Keratinocyte (primary cell): ENCODE measurements around the gene CADM3. TPM values are rescaled to one million over a fixed set of nuclear protein-coding genes. Genes with fewer than 3 reads are reported as not detected.

ENCODE experiments used
- DNase-seq: peaks from one replicate; pipeline ENCODE4 v3.0.0-alpha.2; 2011; ENCODE audit warnings: low read depth, missing footprints, low spot score
- FAIRE-seq: peaks from 2 replicates; lab custom pipeline; 2011; peaks lifted over from hg19 to GRCh38; lab: Jason Lieb, UNC
- H2AFZ ChIP-seq: 2 replicates; pipeline ENCODE4 v1.6.0; 2012; ENCODE audit warnings: low read length, control low read depth, inconsistent platforms; ENCODE audit not compliant: control insufficient read depth
- H3K27ac ChIP-seq: 2 replicates; pipeline ENCODE4 v1.5.1; 2011; ENCODE audit warnings: low read length; ENCODE audit not compliant: control insufficient read depth, insufficient read depth
- H3K27me3 ChIP-seq: 3 replicates; pipeline ENCODE4 v1.6.0; 2011; ENCODE audit warnings: low read length; ENCODE audit not compliant: control insufficient read depth, insufficient read depth; ENCODE audit errors: extremely low read depth
- H3K36me3 ChIP-seq, 2 experiments: 2 replicates in 1 of 2; 3 replicates in 1 of 2; pipeline ENCODE4 v1.5.1; 2011; ENCODE audit warnings: low read length in 2 of 2, mild to moderate bottlenecking in 1 of 2; ENCODE audit not compliant: control insufficient read depth in 2 of 2, insufficient read depth in 2 of 2; ENCODE audit errors: extremely low read depth in 1 of 2
- H3K4me1 ChIP-seq: 3 replicates; pipeline ENCODE4 v1.5.1; 2011; ENCODE audit warnings: low read length; ENCODE audit not compliant: control insufficient read depth, insufficient read depth; ENCODE audit errors: extremely low read depth
- H3K4me2 ChIP-seq: 3 replicates; pipeline ENCODE4 v1.6.0; 2011; ENCODE audit warnings: low read depth, low read length; ENCODE audit not compliant: control insufficient read depth, insufficient read depth; ENCODE audit errors: extremely low read depth
- H3K4me3 ChIP-seq, 3 experiments: fragments of 200-600 bp in 1 of 3; sonication (generic) in 1 of 3; 2 replicates in 2 of 3; 3 replicates in 1 of 3; pipeline ENCODE4 v1.5.1; 2011 to 2016; ENCODE audit warnings: low read length in 3 of 3, mild to moderate bottlenecking in 3 of 3, control low read depth in 2 of 3, inconsistent platforms in 1 of 3, low read depth in 1 of 3, mixed read lengths in 1 of 3, mixed run types in 1 of 3, moderate library complexity in 1 of 3; ENCODE audit not compliant: control insufficient read depth in 2 of 3, insufficient read depth in 2 of 3; ENCODE audit errors: extremely low read depth in 1 of 3
- H3K79me2 ChIP-seq: 2 replicates; pipeline ENCODE4 v1.6.0; 2012; ENCODE audit warnings: low read length; ENCODE audit not compliant: control insufficient read depth, insufficient read depth
- H3K9ac ChIP-seq: 3 replicates; pipeline ENCODE4 v1.6.0; 2011; ENCODE audit warnings: low read length; ENCODE audit not compliant: control insufficient read depth, insufficient read depth; ENCODE audit errors: extremely low read depth
- H3K9me1 ChIP-seq: 3 replicates; pipeline ENCODE4 v1.6.0; 2011; ENCODE audit warnings: low read length; ENCODE audit not compliant: control insufficient read depth, insufficient read depth; ENCODE audit errors: extremely low read depth
- H3K9me3 ChIP-seq: 2 replicates; pipeline ENCODE4 v1.5.1; 2012; ENCODE audit warnings: low read depth, low read length; ENCODE audit not compliant: control insufficient read depth
- H4K20me1 ChIP-seq: 3 replicates; pipeline ENCODE4 v1.6.0; 2011; ENCODE audit warnings: low read length; ENCODE audit not compliant: control insufficient read depth, insufficient read depth; ENCODE audit errors: extremely low read depth
- EZH2 ChIP-seq: IDR thresholded peaks from one replicate; pipeline ENCODE4 v1.6.1; 2012; ENCODE audit warnings: inconsistent platforms, mild to moderate bottlenecking, low read length, moderate library complexity
- dilution Hi-C: fragments of 300-500 bp; cut with MboI; formaldehyde crosslinking; loops from one replicate; pipeline ENCODE4 v1.7.0; 2020; ENCODE audit warnings: low sequenced_read_pairs; ENCODE audit not compliant: extremely low pct_ligation_motif_present
- polyA plus RNA-seq, 5 experiments: library from polyadenylated mRNA; depleted of rRNA in 3 of 5; stranded (reverse) in 3 of 5; stranded (forward) in 1 of 5; unstranded in 1 of 5; fragments of >200 nt; gene quantifications; 1 replicate in 1 of 5; 2 replicates in 3 of 5; 3 replicates in 1 of 5; pipeline versions ENCODE4 v1.2.1 to v1.2.3, GENCODE V29; 2011 to 2012; ENCODE audit warnings: missing spikeins in 2 of 5, low read depth in 1 of 5, low replicate concordance in 1 of 5
- TF ChIP-seq, protein P1 (sequence below), 3 experiments: IDR thresholded peaks in 1 of 3; conservative IDR thresholded peaks in 1 of 3; optimal IDR thresholded peaks in 1 of 3; 2 replicates in 2 of 3; 3 replicates in 1 of 3; pipeline versions ENCODE3 to v1.5.1; 2011; ENCODE audit warnings: low read length in 3 of 3, mild to moderate bottlenecking in 3 of 3, moderate library complexity in 2 of 3, control low read depth in 1 of 3, inconsistent platforms in 1 of 3; ENCODE audit not compliant: insufficient read depth in 2 of 3; ENCODE audit errors: extremely low read depth in 1 of 3

CADM3 gene
- polyA plus RNA-seq, 1 donor (not counting 4 experiments of a cell fraction or from before 2014, with no cell fraction given) = not detected

DNA sequence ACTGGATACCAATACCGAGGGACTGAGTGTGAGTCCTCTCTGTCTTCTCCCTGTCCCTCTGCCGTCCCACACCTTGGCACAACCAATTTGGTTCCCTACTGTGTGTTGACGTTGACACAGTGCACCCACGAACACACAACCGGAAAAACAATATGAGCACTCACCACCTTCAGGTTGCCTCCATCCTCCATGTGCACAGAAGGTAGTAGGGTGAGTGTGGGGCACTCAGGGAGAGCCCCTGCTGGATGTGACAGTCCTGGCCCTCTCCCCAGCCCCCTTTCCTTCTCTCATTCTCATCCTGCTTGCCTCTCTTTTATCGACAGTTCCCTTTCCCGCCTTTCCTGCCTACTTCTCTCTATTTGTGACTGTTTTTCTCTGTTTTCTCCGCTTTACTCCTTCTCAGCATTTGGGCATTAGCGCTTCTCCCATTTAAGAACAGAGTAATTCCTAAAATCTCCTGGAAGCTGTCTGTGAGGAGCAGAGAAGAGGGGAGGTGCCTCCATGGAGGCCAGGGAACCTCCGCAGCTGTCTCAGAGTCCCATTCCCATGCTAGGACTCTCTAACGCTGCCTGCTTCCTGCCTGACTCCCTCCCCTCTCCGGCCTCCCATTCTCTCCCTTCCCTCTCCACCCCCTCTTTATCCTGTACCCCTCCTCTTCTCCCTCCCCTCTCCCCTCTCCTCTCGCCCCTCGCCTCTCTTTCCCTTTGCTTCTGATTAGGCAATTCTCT, 16.4 kb downstream of the CADM3 start:
- FAIRE-seq (no peak), DNase-seq (no peak)
- Histone ChIP-seq H3K4me2 (no peak overlapping the region), H4K20me1 (no peaks in the 10 kb centered on the region), H3K9me3 (no peaks in the 10 kb centered on the region), H3K4me3 (no peak overlapping the region), H3K27me3 (peaks cover 40% of the 10 kb centered on the region), H3K79me2 (no peaks in the 10 kb centered on the region), H3K36me3 (no peaks in the 10 kb centered on the region), H3K9me1 (no peaks in the 10 kb centered on the region), H3K27ac (no peak overlapping the region), H3K4me1 (no peaks in the 10 kb centered on the region), H3K9ac (no peak overlapping the region), H2AFZ (no peak overlapping the region)
- dilution Hi-C loops = no loop called here
- no peak for TF ChIP-seq EZH2
- TF ChIP-seq, protein P1, sequence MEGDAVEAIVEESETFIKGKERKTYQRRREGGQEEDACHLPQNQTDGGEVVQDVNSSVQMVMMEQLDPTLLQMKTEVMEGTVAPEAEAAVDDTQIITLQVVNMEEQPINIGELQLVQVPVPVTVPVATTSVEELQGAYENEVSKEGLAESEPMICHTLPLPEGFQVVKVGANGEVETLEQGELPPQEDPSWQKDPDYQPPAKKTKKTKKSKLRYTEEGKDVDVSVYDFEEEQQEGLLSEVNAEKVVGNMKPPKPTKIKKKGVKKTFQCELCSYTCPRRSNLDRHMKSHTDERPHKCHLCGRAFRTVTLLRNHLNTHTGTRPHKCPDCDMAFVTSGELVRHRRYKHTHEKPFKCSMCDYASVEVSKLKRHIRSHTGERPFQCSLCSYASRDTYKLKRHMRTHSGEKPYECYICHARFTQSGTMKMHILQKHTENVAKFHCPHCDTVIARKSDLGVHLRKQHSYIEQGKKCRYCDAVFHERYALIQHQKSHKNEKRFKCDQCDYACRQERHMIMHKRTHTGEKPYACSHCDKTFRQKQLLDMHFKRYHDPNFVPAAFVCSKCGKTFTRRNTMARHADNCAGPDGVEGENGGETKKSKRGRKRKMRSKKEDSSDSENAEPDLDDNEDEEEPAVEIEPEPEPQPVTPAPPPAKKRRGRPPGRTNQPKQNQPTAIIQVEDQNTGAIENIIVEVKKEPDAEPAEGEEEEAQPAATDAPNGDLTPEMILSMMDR (optimal IDR thresholded peaks at IDR 0.05 in 1 of 3, IDR thresholded peaks at IDR 0.05 in 1 of 3, conservative IDR thresholded peaks at IDR 0.05 in 1 of 3; ENCODE audit: extremely low read depth in 1 of 3, insufficient read depth in 2 of 3, low read length in 3 of 3) = no peak

DNA sequence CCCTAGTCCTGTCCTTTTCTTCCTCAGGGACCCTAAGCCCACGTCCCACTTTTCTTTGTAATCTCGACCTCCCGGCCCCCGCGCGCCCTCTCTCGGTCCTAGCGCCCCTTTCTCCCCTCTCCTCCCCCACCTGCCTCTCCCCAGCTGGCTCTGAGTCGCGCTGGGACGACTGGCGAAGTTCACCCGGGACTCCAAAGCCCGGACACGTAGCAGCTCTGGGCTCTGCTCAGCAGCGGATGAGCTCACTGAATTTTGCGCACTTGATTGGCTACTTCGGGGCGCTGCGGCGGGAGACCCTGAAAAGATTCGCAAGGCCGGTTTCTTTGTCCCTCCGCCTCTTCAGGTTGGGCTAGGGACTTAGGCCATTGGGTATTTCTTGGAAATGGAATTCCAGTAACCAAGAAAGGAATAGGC, 17.0 kb downstream of the CADM3 start:
- Histone ChIP-seq H3K27me3 (peaks cover 39% of the 10 kb centered on the region), H3K9me1 (no peaks in the 10 kb centered on the region), H3K4me3 (no peak overlapping the region), H3K9ac (no peak overlapping the region), H3K27ac (no peak overlapping the region), H3K4me1 (no peaks in the 10 kb centered on the region), H3K9me3 (no peaks in the 10 kb centered on the region), H3K79me2 (no peaks in the 10 kb centered on the region), H3K4me2 (no peak overlapping the region), H3K36me3 (no peaks in the 10 kb centered on the region), H4K20me1 (no peaks in the 10 kb centered on the region), H2AFZ (no peak overlapping the region)
- DNase-seq (no peak), FAIRE-seq (no peak)
- TF ChIP-seq, protein P1 (optimal IDR thresholded peaks at IDR 0.05 in 1 of 3, IDR thresholded peaks at IDR 0.05 in 1 of 3, conservative IDR thresholded peaks at IDR 0.05 in 1 of 3; ENCODE audit: extremely low read depth in 1 of 3, insufficient read depth in 2 of 3, low read length in 3 of 3) = no peak
- dilution Hi-C loops = no loop called here
